Measurements from ENCODE around the gene FRY.

The FRY gene

GRCh38 chr13:32222046-32222676, 190.6 kb downstream of the FRY start:
- Mint-ChIP-seq H3K27ac (no peak overlapping the region), H3K9me3 (no peaks in the 10 kb centered on the region), H3K36me3 (ENCODE audit: low read depth) (no peaks in the 10 kb centered on the region), H3K4me3 (no peak overlapping the region), H3K27me3 (ENCODE audit: low read depth, poor library complexity) (no peaks in the 10 kb centered on the region), H3K4me1 (peaks cover 12% of the 10 kb centered on the region)
- no peak for TF ChIP-seq CTCF (IDR thresholded peaks at IDR 0.05)
- DNase-seq, result no peak

GRCh38 chr13:32224916-32225315, 193.3 kb downstream of the FRY start:
- no peak for DNase-seq
- peaks cover 19% of the 10 kb centered on the region for H3K4me1 Mint-ChIP-seq
- peak overlapping the region; percentile 70 for H3K27ac Mint-ChIP-seq
- peaks cover 4% of the 10 kb centered on the region for H3K27me3 Mint-ChIP-seq (ENCODE audit: low read depth, poor library complexity)
- no peak overlapping the region for H3K4me3 Mint-ChIP-seq
- H3K36me3 Mint-ChIP-seq (ENCODE audit: low read depth), result no peaks in the 10 kb centered on the region
- H3K9me3 Mint-ChIP-seq, result no peaks in the 10 kb centered on the region
- no peak for TF ChIP-seq CTCF (IDR thresholded peaks at IDR 0.05)

GRCh38 chr13:32225481-32225931, 193.9 kb downstream of the FRY start:
- H3K27me3 Mint-ChIP-seq (ENCODE audit: low read depth, poor library complexity), result peaks cover 8% of the 10 kb centered on the region
- peaks cover 19% of the 10 kb centered on the region for H3K4me1 Mint-ChIP-seq
- no peak for DNase-seq
- TF ChIP-seq CTCF (IDR thresholded peaks at IDR 0.05), result no peak
- no peak overlapping the region for H3K4me3 Mint-ChIP-seq
- H3K27ac Mint-ChIP-seq, result peak overlapping the region; percentile 70
- no peaks in the 10 kb centered on the region for H3K36me3 Mint-ChIP-seq (ENCODE audit: low read depth)
- no peaks in the 10 kb centered on the region for H3K9me3 Mint-ChIP-seq

- H3K27ac Mint-ChIP-seq, result no peak overlapping the region
- no peaks in the 10 kb centered on the region for H3K9me3 Mint-ChIP-seq
- no peak overlapping the region for H3K4me3 Mint-ChIP-seq
- peaks cover 8% of the 10 kb centered on the region for H3K27me3 Mint-ChIP-seq (ENCODE audit: low read depth, poor library complexity)
- no peak for DNase-seq
- H3K36me3 Mint-ChIP-seq (ENCODE audit: low read depth), result no peaks in the 10 kb centered on the region
- peaks cover 31% of the 10 kb centered on the region for H3K4me1 Mint-ChIP-seq
- no peak for TF ChIP-seq CTCF (IDR thresholded peaks at IDR 0.05)
These were observed 196.9 kb downstream of the FRY start for GRCh38 chr13:32228330-32229041.

GRCh38 chr13:32229443-32229842, 197.9 kb downstream of the FRY start:
- DNase-seq, result no peak
- no peaks in the 10 kb centered on the region for H3K9me3 Mint-ChIP-seq
- peaks cover 8% of the 10 kb centered on the region for H3K27me3 Mint-ChIP-seq (ENCODE audit: low read depth, poor library complexity)
- peaks cover 33% of the 10 kb centered on the region for H3K4me1 Mint-ChIP-seq
- no peak overlapping the region for H3K4me3 Mint-ChIP-seq
- H3K36me3 Mint-ChIP-seq (ENCODE audit: low read depth), result no peaks in the 10 kb centered on the region
- no peak for TF ChIP-seq CTCF (IDR thresholded peaks at IDR 0.05)
- no peak overlapping the region for H3K27ac Mint-ChIP-seq

GRCh38 chr13:32232263-32232662, 200.7 kb downstream of the FRY start:
- Mint-ChIP-seq H3K27ac (no peak overlapping the region), H3K4me1 (peaks cover 21% of the 10 kb centered on the region), H3K27me3 (ENCODE audit: low read depth, poor library complexity) (peaks cover 11% of the 10 kb centered on the region), H3K9me3 (peaks cover under 1% of the 10 kb centered on the region), H3K36me3 (ENCODE audit: low read depth) (no peaks in the 10 kb centered on the region), H3K4me3 (no peak overlapping the region)
- no peak for TF ChIP-seq CTCF (IDR thresholded peaks at IDR 0.05)
- no peak for DNase-seq

Measured in nephron progenitor cell (in vitro differentiated cells).